ENCODE measurements around the gene ZNF143. TPM values are rescaled to one million over a fixed set of nuclear protein-coding genes. Genes with fewer than 3 reads are reported as not detected.

ZNF143 gene
- total RNA-seq, 1 experiment from 2014 or later, result 30.2 TPM

DNA sequence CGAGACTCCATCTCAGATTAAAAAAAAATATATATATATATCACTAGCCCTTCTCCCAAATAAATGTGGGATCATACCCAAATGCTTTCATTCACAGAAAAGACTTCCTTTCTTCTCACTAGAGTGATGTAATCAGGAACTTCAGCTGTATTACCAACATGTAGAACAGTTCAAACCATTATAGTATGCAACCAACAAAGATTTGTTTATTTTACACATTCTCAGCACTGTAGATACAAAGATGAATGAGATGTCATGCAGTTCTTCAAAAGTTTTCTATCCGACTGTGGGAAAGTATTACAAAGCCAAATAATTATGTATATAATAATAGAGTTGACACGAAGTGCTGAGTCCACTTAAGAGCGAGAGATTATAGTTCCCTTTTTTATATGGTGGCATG, 22.2 kb upstream of the ZNF143 start:
- ChIA-PET POLR2A (no interaction called here), CTCF (no interaction called here)
- in situ Hi-C loops (cut with HindIII; ENCODE audit: low pct_unique_long_range_greater_than_20kb, low sequenced_read_pairs) (no loop called here), intact Hi-C loops (cut with micrococcal nuclease; ENCODE audit: unreplicated experiment) (no loop called here)
- Histone ChIP-seq H3K9me3 (ENCODE audit: control insufficient read depth, insufficient read depth, low read depth, low read length) (no peaks in the 10 kb centered on the region), H3K4me1 (ENCODE audit: control insufficient read depth, insufficient read depth, low read length) (no peaks in the 10 kb centered on the region), H3K36me3 (ENCODE audit: control insufficient read depth, insufficient read depth, low read length) (peaks cover 68% of the 10 kb centered on the region), H3K27ac (ENCODE audit: low read length) (no peak overlapping the region), H3K27me3 (ENCODE audit: control insufficient read depth, insufficient read depth, low read length) (no peaks in the 10 kb centered on the region), H3K4me3 (ENCODE audit: low read depth in 2 of 2, low read length in 2 of 2) (no peak overlapping the region)
- no TSS peak for BruUV-seq (replicated peaks)
- no peak for DNase-seq (ENCODE audit: low read depth, low spot score)
- ATAC-seq, result no peak
- no peak for TF ChIP-seq POLR2AphosphoS5 (IDR thresholded peaks at IDR 0.05; ENCODE audit: low read depth, low read length)
- TF ChIP-seq SIN3A (IDR thresholded peaks at IDR 0.05; ENCODE audit: borderline replicate concordance, insufficient read depth, low read depth, low read length), result no peak
- TF ChIP-seq TCF7L2 (IDR thresholded peaks at IDR 0.05; ENCODE audit: low read depth, low read length), result no peak
- TF ChIP-seq, protein P1, sequence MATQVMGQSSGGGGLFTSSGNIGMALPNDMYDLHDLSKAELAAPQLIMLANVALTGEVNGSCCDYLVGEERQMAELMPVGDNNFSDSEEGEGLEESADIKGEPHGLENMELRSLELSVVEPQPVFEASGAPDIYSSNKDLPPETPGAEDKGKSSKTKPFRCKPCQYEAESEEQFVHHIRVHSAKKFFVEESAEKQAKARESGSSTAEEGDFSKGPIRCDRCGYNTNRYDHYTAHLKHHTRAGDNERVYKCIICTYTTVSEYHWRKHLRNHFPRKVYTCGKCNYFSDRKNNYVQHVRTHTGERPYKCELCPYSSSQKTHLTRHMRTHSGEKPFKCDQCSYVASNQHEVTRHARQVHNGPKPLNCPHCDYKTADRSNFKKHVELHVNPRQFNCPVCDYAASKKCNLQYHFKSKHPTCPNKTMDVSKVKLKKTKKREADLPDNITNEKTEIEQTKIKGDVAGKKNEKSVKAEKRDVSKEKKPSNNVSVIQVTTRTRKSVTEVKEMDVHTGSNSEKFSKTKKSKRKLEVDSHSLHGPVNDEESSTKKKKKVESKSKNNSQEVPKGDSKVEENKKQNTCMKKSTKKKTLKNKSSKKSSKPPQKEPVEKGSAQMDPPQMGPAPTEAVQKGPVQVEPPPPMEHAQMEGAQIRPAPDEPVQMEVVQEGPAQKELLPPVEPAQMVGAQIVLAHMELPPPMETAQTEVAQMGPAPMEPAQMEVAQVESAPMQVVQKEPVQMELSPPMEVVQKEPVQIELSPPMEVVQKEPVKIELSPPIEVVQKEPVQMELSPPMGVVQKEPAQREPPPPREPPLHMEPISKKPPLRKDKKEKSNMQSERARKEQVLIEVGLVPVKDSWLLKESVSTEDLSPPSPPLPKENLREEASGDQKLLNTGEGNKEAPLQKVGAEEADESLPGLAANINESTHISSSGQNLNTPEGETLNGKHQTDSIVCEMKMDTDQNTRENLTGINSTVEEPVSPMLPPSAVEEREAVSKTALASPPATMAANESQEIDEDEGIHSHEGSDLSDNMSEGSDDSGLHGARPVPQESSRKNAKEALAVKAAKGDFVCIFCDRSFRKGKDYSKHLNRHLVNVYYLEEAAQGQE (IDR thresholded peaks at IDR 0.05; ENCODE audit: insufficient read depth in 1 of 2, low read depth in 2 of 2, low read length in 1 of 2), result no peak
- TF ChIP-seq, protein P2, sequence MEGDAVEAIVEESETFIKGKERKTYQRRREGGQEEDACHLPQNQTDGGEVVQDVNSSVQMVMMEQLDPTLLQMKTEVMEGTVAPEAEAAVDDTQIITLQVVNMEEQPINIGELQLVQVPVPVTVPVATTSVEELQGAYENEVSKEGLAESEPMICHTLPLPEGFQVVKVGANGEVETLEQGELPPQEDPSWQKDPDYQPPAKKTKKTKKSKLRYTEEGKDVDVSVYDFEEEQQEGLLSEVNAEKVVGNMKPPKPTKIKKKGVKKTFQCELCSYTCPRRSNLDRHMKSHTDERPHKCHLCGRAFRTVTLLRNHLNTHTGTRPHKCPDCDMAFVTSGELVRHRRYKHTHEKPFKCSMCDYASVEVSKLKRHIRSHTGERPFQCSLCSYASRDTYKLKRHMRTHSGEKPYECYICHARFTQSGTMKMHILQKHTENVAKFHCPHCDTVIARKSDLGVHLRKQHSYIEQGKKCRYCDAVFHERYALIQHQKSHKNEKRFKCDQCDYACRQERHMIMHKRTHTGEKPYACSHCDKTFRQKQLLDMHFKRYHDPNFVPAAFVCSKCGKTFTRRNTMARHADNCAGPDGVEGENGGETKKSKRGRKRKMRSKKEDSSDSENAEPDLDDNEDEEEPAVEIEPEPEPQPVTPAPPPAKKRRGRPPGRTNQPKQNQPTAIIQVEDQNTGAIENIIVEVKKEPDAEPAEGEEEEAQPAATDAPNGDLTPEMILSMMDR (IDR thresholded peaks at IDR 0.05), result no peak

GRCh38 chr11:9446230-9446629, 14.6 kb upstream of the ZNF143 start:
- no TSS peak for BruUV-seq (replicated peaks)
- H3K4me1 ChIP-seq (ENCODE audit: control insufficient read depth, insufficient read depth, low read length), result no peaks in the 10 kb centered on the region
- H3K9me3 ChIP-seq (ENCODE audit: control insufficient read depth, insufficient read depth, low read depth, low read length), result no peaks in the 10 kb centered on the region
- H3K27ac ChIP-seq (ENCODE audit: low read length), result no peak overlapping the region
- ChIA-PET CTCF (no interaction called here), POLR2A (no interaction called here)
- no peak overlapping the region for H3K4me3 ChIP-seq (ENCODE audit: low read depth in 2 of 2, low read length in 2 of 2)
- intact Hi-C loops (cut with micrococcal nuclease; ENCODE audit: unreplicated experiment), result no loop called here
- in situ Hi-C loops (cut with HindIII; ENCODE audit: low pct_unique_long_range_greater_than_20kb, low sequenced_read_pairs), result loop anchor here (5.0 kb wide), 1 partner anchor 56 kb away; no protein-coding TSS in a partner anchor
- TF ChIP-seq, protein P2 (IDR thresholded peaks at IDR 0.05), result no peak
- TF ChIP-seq SIN3A (IDR thresholded peaks at IDR 0.05; ENCODE audit: borderline replicate concordance, insufficient read depth, low read depth, low read length), result no peak
- DNase-seq (ENCODE audit: low read depth, low spot score), result no peak
- no peak for ATAC-seq
- H3K27me3 ChIP-seq (ENCODE audit: control insufficient read depth, insufficient read depth, low read length), result no peaks in the 10 kb centered on the region
- H3K36me3 ChIP-seq (ENCODE audit: control insufficient read depth, insufficient read depth, low read length), result peaks cover 34% of the 10 kb centered on the region

All from Panc1 (cell line).